Upper lobe of left lung (tissue), 4 donors: ENCODE data around the gene SPIRE2.

Experiments used
- POLR2A ChIP-seq, 4 donors: fragments of 450-650 bp; IDR thresholded peaks; one replicate each; pipeline ENCODE4 v1.5.1; 2016 to 2017; ENCODE audit warnings: antibody characterized with exemption in 4 of 4, mild to moderate bottlenecking in 2 of 4
- POLR2AphosphoS5 ChIP-seq, 2 donors: sonication (generic); formaldehyde crosslinking; IDR thresholded peaks; one replicate each; pipeline ENCODE4 v1.5.1; 2017; ENCODE audit warnings: antibody characterized with exemption in 2 of 2
- TF ChIP-seq, protein P1 (sequence below), 6 experiments: fragments of 450-650 bp in 4 of 6; fragments of 200-600 bp in 2 of 6; sonication (generic) in 2 of 6; IDR thresholded peaks; one replicate each; pipeline ENCODE4 v1.5.1; 2016 to 2019; ENCODE audit warnings: antibody characterized with exemption in 6 of 6

DNA sequence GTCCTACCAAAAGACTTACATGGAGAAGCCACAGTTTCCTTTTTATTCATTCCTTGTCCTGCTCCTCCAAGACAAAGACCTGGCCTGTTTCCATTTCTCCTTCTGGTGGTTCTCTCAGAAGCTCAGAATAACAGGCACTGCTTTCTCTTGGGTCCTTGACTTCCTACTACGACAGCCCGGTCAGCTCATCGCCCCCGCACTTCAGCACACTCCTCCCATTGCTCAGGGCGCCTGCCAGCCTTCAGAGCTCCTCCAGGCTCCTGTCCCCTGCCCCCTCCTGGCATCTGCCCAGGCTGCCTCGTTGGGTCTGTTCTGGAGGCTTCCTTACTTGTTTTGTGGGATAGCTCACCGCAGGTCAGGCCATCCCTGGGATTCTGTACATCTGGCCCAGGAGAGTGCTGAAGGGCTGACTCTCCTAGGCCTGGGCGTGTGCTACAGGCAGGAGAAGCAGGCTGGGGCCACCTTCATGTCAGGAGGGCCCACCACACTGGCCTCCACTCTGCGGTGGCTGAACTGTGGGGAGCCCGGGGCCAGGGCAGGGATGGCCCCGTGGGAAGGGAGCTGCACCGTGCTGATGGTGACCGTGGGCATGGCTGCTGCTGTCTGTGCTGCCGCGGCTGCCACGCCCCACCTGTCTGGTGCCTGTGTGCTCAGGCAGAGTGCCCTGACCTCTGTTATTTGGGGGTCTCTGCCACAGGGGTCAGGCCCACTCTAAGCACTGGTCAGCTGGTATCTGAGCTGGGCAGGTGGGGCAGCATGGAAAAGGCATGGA, 62.8 kb downstream of the SPIRE2 start:
- TF ChIP-seq, protein P1, sequence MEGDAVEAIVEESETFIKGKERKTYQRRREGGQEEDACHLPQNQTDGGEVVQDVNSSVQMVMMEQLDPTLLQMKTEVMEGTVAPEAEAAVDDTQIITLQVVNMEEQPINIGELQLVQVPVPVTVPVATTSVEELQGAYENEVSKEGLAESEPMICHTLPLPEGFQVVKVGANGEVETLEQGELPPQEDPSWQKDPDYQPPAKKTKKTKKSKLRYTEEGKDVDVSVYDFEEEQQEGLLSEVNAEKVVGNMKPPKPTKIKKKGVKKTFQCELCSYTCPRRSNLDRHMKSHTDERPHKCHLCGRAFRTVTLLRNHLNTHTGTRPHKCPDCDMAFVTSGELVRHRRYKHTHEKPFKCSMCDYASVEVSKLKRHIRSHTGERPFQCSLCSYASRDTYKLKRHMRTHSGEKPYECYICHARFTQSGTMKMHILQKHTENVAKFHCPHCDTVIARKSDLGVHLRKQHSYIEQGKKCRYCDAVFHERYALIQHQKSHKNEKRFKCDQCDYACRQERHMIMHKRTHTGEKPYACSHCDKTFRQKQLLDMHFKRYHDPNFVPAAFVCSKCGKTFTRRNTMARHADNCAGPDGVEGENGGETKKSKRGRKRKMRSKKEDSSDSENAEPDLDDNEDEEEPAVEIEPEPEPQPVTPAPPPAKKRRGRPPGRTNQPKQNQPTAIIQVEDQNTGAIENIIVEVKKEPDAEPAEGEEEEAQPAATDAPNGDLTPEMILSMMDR (IDR thresholded peaks at IDR 0.05) = no peak
- TF ChIP-seq POLR2AphosphoS5 (IDR thresholded peaks at IDR 0.05) = no peak
- TF ChIP-seq POLR2A (IDR thresholded peaks at IDR 0.05) = no peak
